H9 (cell line): ENCODE results near the gene ARFGAP1. TPM values are rescaled to one million over a fixed set of nuclear protein-coding genes. Genes with fewer than 3 reads are reported as not detected.

Experiments
- DNase-seq: peaks from one replicate; pipeline ENCODE4 v3.0.0-alpha.2; 2017
- H2AFZ ChIP-seq: one replicate; pipeline ENCODE4 v1.6.1; 2013; ENCODE audit warnings: mild to moderate bottlenecking, low read length, control low read depth, moderate library complexity
- H2AK5ac ChIP-seq: 2 replicates; pipeline ENCODE4 v1.6.1; 2013; ENCODE audit warnings: low read length, control low read depth, mixed read lengths; ENCODE audit not compliant: insufficient read length
- H2BK120ac ChIP-seq: one replicate; pipeline ENCODE4 v1.6.1; 2013; ENCODE audit warnings: low read depth, mild to moderate bottlenecking, low read length, control low read depth, inconsistent platforms; ENCODE audit not compliant: poor library complexity, severe bottlenecking
- H2BK12ac ChIP-seq: 2 replicates; pipeline ENCODE4 v1.6.1; 2013; ENCODE audit warnings: low read length, control low read depth, mixed read lengths, low read depth; ENCODE audit not compliant: insufficient read length
- H2BK15ac ChIP-seq: 2 replicates; pipeline ENCODE4 v1.6.1; 2013; ENCODE audit warnings: low read depth, low read length, control low read depth
- H2BK20ac ChIP-seq: one replicate; pipeline ENCODE4 v1.6.1; 2013; ENCODE audit warnings: low read depth, mild to moderate bottlenecking, low read length, control low read depth, inconsistent platforms; ENCODE audit not compliant: poor library complexity, severe bottlenecking
- H2BK5ac ChIP-seq: 2 replicates; pipeline ENCODE4 v1.6.1; 2013; ENCODE audit warnings: low read length, control low read depth, mixed read lengths; ENCODE audit not compliant: insufficient read length
- H3K14ac ChIP-seq: 2 replicates; pipeline ENCODE4 v1.6.1; 2013; ENCODE audit warnings: low read length, control low read depth; ENCODE audit not compliant: insufficient read depth
- H3K18ac ChIP-seq: 2 replicates; pipeline ENCODE4 v1.6.1; 2013; ENCODE audit warnings: low read depth, mild to moderate bottlenecking, mixed read lengths, low read length, control low read depth; ENCODE audit not compliant: insufficient read length
- H3K23ac ChIP-seq: 2 replicates; pipeline ENCODE4 v1.6.1; 2013; ENCODE audit warnings: low read length, control low read depth, mixed read lengths, low read depth; ENCODE audit not compliant: insufficient read length
- H3K23me2 ChIP-seq: 2 replicates; pipeline ENCODE4 v1.6.1; 2013; ENCODE audit warnings: low read depth, mild to moderate bottlenecking, mixed read lengths, low read length, control low read depth; ENCODE audit not compliant: insufficient read length, poor library complexity, severe bottlenecking
- H3K27ac ChIP-seq: 2 replicates; pipeline ENCODE4 v1.5.1; 2013; ENCODE audit warnings: low read length, control low read depth, mixed read lengths, low read depth; ENCODE audit not compliant: insufficient read length
- H3K27me3 ChIP-seq: 2 replicates; pipeline ENCODE4 v1.6.1; 2013; ENCODE audit warnings: low read length, control low read depth, inconsistent platforms; ENCODE audit not compliant: insufficient read depth
- H3K4ac ChIP-seq: 2 replicates; pipeline ENCODE4 v1.6.1; 2013; ENCODE audit warnings: low read depth, mild to moderate bottlenecking, control low read depth, inconsistent platforms, low read length, moderate library complexity
- H3K4me1 ChIP-seq: 2 replicates; pipeline ENCODE4 v1.6.1; 2013; ENCODE audit warnings: low read length, control low read depth, inconsistent platforms; ENCODE audit not compliant: insufficient read depth
- H3K4me2 ChIP-seq: 2 replicates; pipeline ENCODE4 v1.6.1; 2013; ENCODE audit warnings: low read length, control low read depth, mixed read lengths; ENCODE audit not compliant: insufficient read length, insufficient read depth
- H3K56ac ChIP-seq: 2 replicates; pipeline ENCODE4 v1.6.1; 2013; ENCODE audit warnings: low read depth, mild to moderate bottlenecking, mixed read lengths, low read length, control low read depth; ENCODE audit not compliant: insufficient read length
- H3K79me1 ChIP-seq: 2 replicates; pipeline ENCODE4 v1.6.1; 2013; ENCODE audit warnings: low read depth, mild to moderate bottlenecking, moderate library complexity, low read length, control low read depth, inconsistent platforms; ENCODE audit not compliant: insufficient read depth, poor library complexity, severe bottlenecking
- H3K79me2 ChIP-seq: 2 replicates; pipeline ENCODE4 v1.6.1; 2013; ENCODE audit warnings: low read length, control low read depth, inconsistent platforms; ENCODE audit not compliant: insufficient read depth
- H3K9ac ChIP-seq: 2 replicates; pipeline ENCODE4 v1.6.1; 2013; ENCODE audit warnings: low read length, control low read depth, mixed read lengths; ENCODE audit not compliant: insufficient read length; ENCODE audit errors: extremely low read depth
- H3K9me3 ChIP-seq: one replicate; pipeline ENCODE4 v1.6.1; 2013; ENCODE audit warnings: low read depth, low read length, inconsistent platforms; ENCODE audit not compliant: control insufficient read depth
- H3T11ph ChIP-seq: one replicate; pipeline ENCODE4 v1.6.1; 2013; ENCODE audit warnings: mild to moderate bottlenecking, low read length, control low read depth, inconsistent platforms
- H4K20me1 ChIP-seq: one replicate; pipeline ENCODE4 v1.6.1; 2013; ENCODE audit not compliant: control insufficient read depth, insufficient read length, insufficient read depth
- H4K5ac ChIP-seq: 2 replicates; pipeline ENCODE4 v1.6.1; 2013; ENCODE audit warnings: low read depth, mild to moderate bottlenecking, mixed read lengths, low read length, control low read depth; ENCODE audit not compliant: insufficient read length
- H4K8ac ChIP-seq: replicated peaks from 2 replicates; pipeline ENCODE4 v1.6.1; 2013; ENCODE audit warnings: low read length, control low read depth, mixed read lengths, low read depth; ENCODE audit not compliant: insufficient read length
- H4K91ac ChIP-seq: 2 replicates; pipeline ENCODE4 v1.6.1; 2013; ENCODE audit warnings: low read depth, mild to moderate bottlenecking, moderate library complexity, mixed read lengths, low read length, control low read depth; ENCODE audit not compliant: insufficient read length
- H3K27ac Mint-ChIP-seq, 3 experiments: 2 replicates in 2 of 3; 3 replicates in 1 of 3; pipeline ENCODE4 v1.8.0; 2020 to 2021; ENCODE audit warnings: mixed read lengths in 3 of 3, mild to moderate bottlenecking in 1 of 3, moderate library complexity in 1 of 3
- H3K27me3 Mint-ChIP-seq: 2 replicates; pipeline ENCODE4 v1.8.0; 2021; ENCODE audit warnings: low read depth, mild to moderate bottlenecking, moderate library complexity, mixed read lengths
- H3K36me3 Mint-ChIP-seq, 3 experiments: 2 replicates in 2 of 3; 3 replicates in 1 of 3; pipeline ENCODE4 v1.8.0; 2020 to 2021; ENCODE audit warnings: low read depth in 3 of 3, mixed read lengths in 3 of 3; ENCODE audit not compliant: insufficient read depth in 1 of 3
- H3K4me1 Mint-ChIP-seq, 2 experiments: 2 replicates each; pipeline ENCODE4 v1.8.0; 2020; ENCODE audit warnings: mixed read lengths in 2 of 2
- H3K4me3 Mint-ChIP-seq, 2 experiments: 2 replicates in 1 of 2; 3 replicates in 1 of 2; pipeline ENCODE4 v1.8.0; 2020 to 2021; ENCODE audit warnings: mild to moderate bottlenecking in 2 of 2, mixed read lengths in 2 of 2, moderate library complexity in 1 of 2
- H3K9me3 Mint-ChIP-seq, 2 experiments: 2 replicates in 1 of 2; 3 replicates in 1 of 2; pipeline ENCODE4 v1.8.0; 2020; ENCODE audit warnings: mild to moderate bottlenecking in 2 of 2, mixed read lengths in 2 of 2, moderate library complexity in 1 of 2
- CTCF ChIP-seq: fragments of 200-600 bp; sonication (generic); conservative IDR thresholded peaks from 3 replicates; pipeline ENCODE4 v1.8.0; 2021; ENCODE audit warnings: antibody characterized with exemption, mild to moderate bottlenecking
- WGBS: extraction: QIAGEN DNeasy Blood & Tissue Kit; methylation state at CpG from one replicate; pipeline ENCODE4 v1.1.7; 2013; ENCODE audit warnings: missing lambda C conversion rate, low lambda C conversion rate, mixed read lengths; ENCODE audit not compliant: insufficient read length; ENCODE audit errors: extremely low coverage; 5-methylcytosine and 5-hydroxymethylcytosine counted together
- total RNA-seq: library from RNA; stranded (reverse); gene quantifications from 2 replicates; pipeline ENCODE4 v1.2.1, GENCODE V29; 2021

The ARFGAP1 gene
- total RNA-seq, 1 experiment from 2014 or later, result 114 TPM

DNA sequence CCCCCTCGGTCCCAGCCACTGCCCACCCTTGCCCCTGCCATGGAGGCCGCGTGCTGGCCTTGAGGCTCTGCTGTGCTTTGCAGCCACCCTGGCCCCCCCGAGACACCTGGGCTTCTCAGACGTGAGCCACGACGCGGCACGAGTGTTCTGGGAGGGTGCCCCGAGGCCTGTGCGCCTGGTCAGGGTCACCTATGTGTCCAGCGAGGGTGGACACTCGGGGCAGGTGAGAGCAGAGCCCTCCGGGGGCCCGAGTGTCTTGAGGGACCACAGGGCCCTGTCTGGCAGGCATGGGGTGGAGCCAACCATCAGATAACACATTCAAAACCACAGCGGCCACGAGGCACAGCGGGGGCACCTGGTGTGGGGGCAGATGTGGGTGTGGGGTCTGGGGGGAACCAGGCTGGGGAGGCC lies 39.2 kb downstream of the ARFGAP1 start:
- H2BK5ac ChIP-seq, result no peak overlapping the region
- no peak overlapping the region for H2BK20ac ChIP-seq
- no peak overlapping the region for H3K18ac ChIP-seq
- no peak overlapping the region for H2AK5ac ChIP-seq
- H3K56ac ChIP-seq, result no peak overlapping the region
- H3K27me3 ChIP-seq, result no peaks in the 10 kb centered on the region
- H3K23ac ChIP-seq, result no peak overlapping the region
- no peak overlapping the region for H4K5ac ChIP-seq
- H4K8ac ChIP-seq, result no peak overlapping the region
- Mint-ChIP-seq H3K27me3 (no peaks in the 10 kb centered on the region), H3K27ac (no peak overlapping the region; a peak in 1 of 7 replicates), H3K36me3 (no peaks in the 10 kb centered on the region), H3K4me3 (no peak overlapping the region), H3K4me1 (peaks cover 4% of the 10 kb centered on the region in 2 experiments; a peak in 3 of 4 replicates), H3K9me3 (no peaks in the 10 kb centered on the region)
- no peaks in the 10 kb centered on the region for H4K20me1 ChIP-seq
- no peaks in the 10 kb centered on the region for H3K9me3 ChIP-seq
- H3K23me2 ChIP-seq, result no peaks in the 10 kb centered on the region
- H2AFZ ChIP-seq, result no peak overlapping the region
- H4K91ac ChIP-seq, result no peak overlapping the region
- no peak overlapping the region for H3K14ac ChIP-seq
- no peak overlapping the region for H2BK15ac ChIP-seq
- H3K4me1 ChIP-seq, result no peaks in the 10 kb centered on the region
- no peak overlapping the region for H3T11ph ChIP-seq
- H3K27ac ChIP-seq, result no peak overlapping the region
- H2BK120ac ChIP-seq, result no peak overlapping the region
- no CpG with 5 or more reads among the region's 18 CpGs for WGBS
- no peak for TF ChIP-seq CTCF
- no peak overlapping the region for H3K4ac ChIP-seq
- H2BK12ac ChIP-seq, result no peak overlapping the region
- H3K79me1 ChIP-seq, result no peaks in the 10 kb centered on the region
- no peak for DNase-seq
- no peaks in the 10 kb centered on the region for H3K79me2 ChIP-seq
- no peak overlapping the region for H3K4me2 ChIP-seq
- no peak overlapping the region for H3K9ac ChIP-seq
